ENCODE measurements around the gene TRMT10B. TPM values are rescaled to one million over a fixed set of nuclear protein-coding genes. Genes with fewer than 3 reads are reported as not detected.
A peak's percentile ranks its signal among the peaks of the same experiment; 100 is the strongest.

The TRMT10B gene
- total RNA-seq, 1 experiment from 2014 or later: 6.1 TPM

DNA sequence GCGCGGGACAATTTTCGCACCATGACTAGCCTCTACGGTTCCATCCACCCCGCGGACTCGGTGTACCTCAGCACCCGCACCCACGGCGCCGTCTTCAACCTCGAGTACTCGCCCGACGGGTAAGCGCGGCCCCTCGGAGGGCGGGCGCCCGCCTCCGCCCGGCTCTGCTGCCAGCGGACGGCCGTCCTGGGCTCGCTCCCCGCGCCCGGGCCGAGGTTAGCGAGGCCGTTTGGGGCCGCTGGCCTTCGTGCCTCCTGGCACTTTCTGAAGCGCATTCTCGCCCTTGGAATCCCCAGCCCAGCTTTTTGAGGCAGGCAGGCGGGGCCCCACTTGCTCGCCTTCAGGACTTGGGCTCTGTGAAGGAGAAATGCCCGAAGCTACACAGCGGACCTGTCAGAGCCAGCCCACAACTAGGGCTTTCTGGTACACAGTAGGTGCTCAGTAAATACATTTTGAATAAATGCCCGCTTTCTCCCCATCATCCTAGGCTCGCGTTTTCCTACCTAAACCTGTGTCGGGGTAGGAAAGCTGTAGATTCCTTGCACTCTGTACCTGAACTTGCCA is 47.8 kb downstream of the TRMT10B start:
- POLR2A ChIA-PET: interaction anchor here (0.6 to 1.8 kb wide), 3 partner anchors 15 to 72 kb away, joined by 3 to 9 read pairs (median 4); partner anchors contain the start of gene EXOSC3
- peak overlapping the region; percentile 60; the same call in 1 of the 2 replicates for H3K27ac Mint-ChIP-seq
- H3K27me3 Mint-ChIP-seq (ENCODE audit: low read depth): no peaks in the 10 kb centered on the region; the same call in 1 of the 2 replicates
- no peak for TF ChIP-seq RELA (CRISPR knock-in tag; IDR thresholded peaks at IDR 0.05; ENCODE audit: borderline replicate concordance)
- no peak for TF ChIP-seq JAZF1 (CRISPR knock-in tag; IDR thresholded peaks at IDR 0.05)
- TF ChIP-seq ZNF671 (CRISPR knock-in tag; IDR thresholded peaks at IDR 0.05): no peak
- TF ChIP-seq ELF4 (CRISPR knock-in tag; IDR thresholded peaks at IDR 0.05; ENCODE audit: low read depth): no peak
- TF ChIP-seq, protein P1, sequence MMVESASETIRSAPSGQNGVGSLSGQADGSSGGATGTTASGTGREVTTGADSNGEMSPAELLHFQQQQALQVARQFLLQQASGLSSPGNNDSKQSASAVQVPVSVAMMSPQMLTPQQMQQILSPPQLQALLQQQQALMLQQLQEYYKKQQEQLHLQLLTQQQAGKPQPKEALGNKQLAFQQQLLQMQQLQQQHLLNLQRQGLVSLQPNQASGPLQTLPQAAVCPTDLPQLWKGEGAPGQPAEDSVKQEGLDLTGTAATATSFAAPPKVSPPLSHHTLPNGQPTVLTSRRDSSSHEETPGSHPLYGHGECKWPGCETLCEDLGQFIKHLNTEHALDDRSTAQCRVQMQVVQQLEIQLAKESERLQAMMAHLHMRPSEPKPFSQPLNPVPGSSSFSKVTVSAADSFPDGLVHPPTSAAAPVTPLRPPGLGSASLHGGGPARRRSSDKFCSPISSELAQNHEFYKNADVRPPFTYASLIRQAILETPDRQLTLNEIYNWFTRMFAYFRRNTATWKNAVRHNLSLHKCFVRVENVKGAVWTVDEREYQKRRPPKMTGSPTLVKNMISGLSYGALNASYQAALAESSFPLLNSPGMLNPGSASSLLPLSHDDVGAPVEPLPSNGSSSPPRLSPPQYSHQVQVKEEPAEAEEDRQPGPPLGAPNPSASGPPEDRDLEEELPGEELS (CRISPR knock-in tag; IDR thresholded peaks at IDR 0.05): no peak
- no peak for TF ChIP-seq OVOL2 (CRISPR knock-in tag; IDR thresholded peaks at IDR 0.05; ENCODE audit: borderline replicate concordance)
- TF ChIP-seq, protein P2, sequence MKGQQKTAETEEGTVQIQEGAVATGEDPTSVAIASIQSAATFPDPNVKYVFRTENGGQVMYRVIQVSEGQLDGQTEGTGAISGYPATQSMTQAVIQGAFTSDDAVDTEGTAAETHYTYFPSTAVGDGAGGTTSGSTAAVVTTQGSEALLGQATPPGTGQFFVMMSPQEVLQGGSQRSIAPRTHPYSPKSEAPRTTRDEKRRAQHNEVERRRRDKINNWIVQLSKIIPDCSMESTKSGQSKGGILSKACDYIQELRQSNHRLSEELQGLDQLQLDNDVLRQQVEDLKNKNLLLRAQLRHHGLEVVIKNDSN (CRISPR knock-in tag; IDR thresholded peaks at IDR 0.05): no peak
- no peak; the same call in 1 of the 2 replicates for TF ChIP-seq KAT7 (CRISPR knock-in tag; IDR thresholded peaks at IDR 0.05; ENCODE audit: borderline replicate concordance)
- TF ChIP-seq, protein P3, sequence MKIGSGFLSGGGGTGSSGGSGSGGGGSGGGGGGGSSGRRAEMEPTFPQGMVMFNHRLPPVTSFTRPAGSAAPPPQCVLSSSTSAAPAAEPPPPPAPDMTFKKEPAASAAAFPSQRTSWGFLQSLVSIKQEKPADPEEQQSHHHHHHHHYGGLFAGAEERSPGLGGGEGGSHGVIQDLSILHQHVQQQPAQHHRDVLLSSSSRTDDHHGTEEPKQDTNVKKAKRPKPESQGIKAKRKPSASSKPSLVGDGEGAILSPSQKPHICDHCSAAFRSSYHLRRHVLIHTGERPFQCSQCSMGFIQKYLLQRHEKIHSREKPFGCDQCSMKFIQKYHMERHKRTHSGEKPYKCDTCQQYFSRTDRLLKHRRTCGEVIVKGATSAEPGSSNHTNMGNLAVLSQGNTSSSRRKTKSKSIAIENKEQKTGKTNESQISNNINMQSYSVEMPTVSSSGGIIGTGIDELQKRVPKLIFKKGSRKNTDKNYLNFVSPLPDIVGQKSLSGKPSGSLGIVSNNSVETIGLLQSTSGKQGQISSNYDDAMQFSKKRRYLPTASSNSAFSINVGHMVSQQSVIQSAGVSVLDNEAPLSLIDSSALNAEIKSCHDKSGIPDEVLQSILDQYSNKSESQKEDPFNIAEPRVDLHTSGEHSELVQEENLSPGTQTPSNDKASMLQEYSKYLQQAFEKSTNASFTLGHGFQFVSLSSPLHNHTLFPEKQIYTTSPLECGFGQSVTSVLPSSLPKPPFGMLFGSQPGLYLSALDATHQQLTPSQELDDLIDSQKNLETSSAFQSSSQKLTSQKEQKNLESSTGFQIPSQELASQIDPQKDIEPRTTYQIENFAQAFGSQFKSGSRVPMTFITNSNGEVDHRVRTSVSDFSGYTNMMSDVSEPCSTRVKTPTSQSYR (CRISPR knock-in tag; IDR thresholded peaks at IDR 0.05): no peak
- TF ChIP-seq ZSCAN18 (CRISPR knock-in tag; IDR thresholded peaks at IDR 0.05): no peak
- no peak for TF ChIP-seq NR1H2 (CRISPR knock-in tag; IDR thresholded peaks at IDR 0.05)
- TF ChIP-seq GABPB1 (CRISPR knock-in tag; IDR thresholded peaks at IDR 0.05): no peak
- TF ChIP-seq RORB (CRISPR knock-in tag; IDR thresholded peaks at IDR 0.05): no peak
- TF ChIP-seq TEAD1 (CRISPR knock-in tag; IDR thresholded peaks at IDR 0.05): no peak
- DNase-seq (ENCODE audit: low spot score) (peak; percentile 32), ATAC-seq (peak; percentile 13)
- H3K4me1 Mint-ChIP-seq: peaks cover 20% of the 10 kb centered on the region
- H3K4me3 Mint-ChIP-seq: peak overlapping the region; percentile 95
- no peaks in the 10 kb centered on the region for H3K9me3 Mint-ChIP-seq
- CTCF ChIA-PET: interaction anchor here (0.8 to 1.9 kb wide), 4 partner anchors 16 to 320 kb away, joined by 4 to 8 read pairs (median 6); partner anchors contain the start of genes EXOSC3 and FBXO10
- H3K36me3 Mint-ChIP-seq: no peaks in the 10 kb centered on the region

DNA sequence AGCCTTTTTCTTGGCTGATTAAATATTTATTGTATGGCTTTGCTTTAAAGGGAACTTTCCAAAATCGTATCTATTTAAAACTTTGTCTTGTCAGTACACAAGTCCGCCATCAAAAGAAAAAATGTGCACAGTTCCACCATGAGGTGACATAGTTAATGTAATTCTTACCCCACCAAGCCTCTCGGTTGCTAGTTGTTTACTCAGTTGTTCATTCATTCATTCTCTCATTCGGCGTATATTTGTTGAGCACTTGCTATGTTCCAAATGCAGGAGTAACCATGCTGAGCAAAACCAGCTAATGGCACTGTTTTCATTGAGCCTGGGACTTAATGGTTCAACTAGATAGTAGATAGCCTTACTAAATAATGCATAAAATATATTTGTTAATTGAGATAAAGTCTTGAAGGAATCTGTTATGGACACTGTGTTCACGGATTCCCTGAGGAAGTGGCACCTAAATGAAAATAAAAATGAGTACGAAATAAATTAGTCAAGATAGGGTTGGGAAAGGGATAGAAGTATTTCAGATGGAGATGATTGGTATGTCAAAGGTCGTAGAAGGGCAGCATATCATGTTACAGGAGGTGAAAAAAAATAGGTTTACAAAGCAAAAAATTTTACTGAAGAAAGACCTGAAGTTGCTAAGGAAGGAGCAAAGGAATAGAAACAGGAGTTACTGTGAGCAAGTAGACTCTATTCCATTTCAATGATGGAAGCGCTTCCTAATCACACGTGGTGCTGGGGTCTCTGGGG is 48.5 kb downstream of the TRMT10B start:
- Mint-ChIP-seq H3K36me3 (no peaks in the 10 kb centered on the region), H3K27me3 (ENCODE audit: low read depth) (no peaks in the 10 kb centered on the region), H3K4me3 (peak overlapping the region; percentile 95), H3K27ac (no peak overlapping the region), H3K4me1 (peaks cover 20% of the 10 kb centered on the region), H3K9me3 (no peaks in the 10 kb centered on the region)
- DNase-seq (ENCODE audit: low spot score): no peak
- ChIA-PET POLR2A (no interaction called here), CTCF (interaction anchor here (1.9 kb wide), 1 partner anchor 134 kb away, joined by 4 read pairs; no protein-coding TSS in a partner anchor)
- no peak for ATAC-seq
- TF ChIP-seq CBFB (CRISPR knock-in tag; IDR thresholded peaks at IDR 0.05; ENCODE audit: low read depth): no peak
- no peak for TF ChIP-seq SP1 (CRISPR knock-in tag; conservative IDR thresholded peaks at IDR 0.05)
- TF ChIP-seq, protein P4, sequence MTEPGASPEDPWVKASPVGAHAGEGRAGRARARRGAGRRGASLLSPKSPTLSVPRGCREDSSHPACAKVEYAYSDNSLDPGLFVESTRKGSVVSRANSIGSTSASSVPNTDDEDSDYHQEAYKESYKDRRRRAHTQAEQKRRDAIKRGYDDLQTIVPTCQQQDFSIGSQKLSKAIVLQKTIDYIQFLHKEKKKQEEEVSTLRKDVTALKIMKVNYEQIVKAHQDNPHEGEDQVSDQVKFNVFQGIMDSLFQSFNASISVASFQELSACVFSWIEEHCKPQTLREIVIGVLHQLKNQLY (CRISPR knock-in tag; IDR thresholded peaks at IDR 0.05): no peak
- no peak for TF ChIP-seq ZNF121 (CRISPR knock-in tag; IDR thresholded peaks at IDR 0.05)
- TF ChIP-seq ZSCAN18 (CRISPR knock-in tag; IDR thresholded peaks at IDR 0.05): no peak
- TF ChIP-seq E2F5 (CRISPR knock-in tag; IDR thresholded peaks at IDR 0.05): no peak
- TF ChIP-seq, protein P5, sequence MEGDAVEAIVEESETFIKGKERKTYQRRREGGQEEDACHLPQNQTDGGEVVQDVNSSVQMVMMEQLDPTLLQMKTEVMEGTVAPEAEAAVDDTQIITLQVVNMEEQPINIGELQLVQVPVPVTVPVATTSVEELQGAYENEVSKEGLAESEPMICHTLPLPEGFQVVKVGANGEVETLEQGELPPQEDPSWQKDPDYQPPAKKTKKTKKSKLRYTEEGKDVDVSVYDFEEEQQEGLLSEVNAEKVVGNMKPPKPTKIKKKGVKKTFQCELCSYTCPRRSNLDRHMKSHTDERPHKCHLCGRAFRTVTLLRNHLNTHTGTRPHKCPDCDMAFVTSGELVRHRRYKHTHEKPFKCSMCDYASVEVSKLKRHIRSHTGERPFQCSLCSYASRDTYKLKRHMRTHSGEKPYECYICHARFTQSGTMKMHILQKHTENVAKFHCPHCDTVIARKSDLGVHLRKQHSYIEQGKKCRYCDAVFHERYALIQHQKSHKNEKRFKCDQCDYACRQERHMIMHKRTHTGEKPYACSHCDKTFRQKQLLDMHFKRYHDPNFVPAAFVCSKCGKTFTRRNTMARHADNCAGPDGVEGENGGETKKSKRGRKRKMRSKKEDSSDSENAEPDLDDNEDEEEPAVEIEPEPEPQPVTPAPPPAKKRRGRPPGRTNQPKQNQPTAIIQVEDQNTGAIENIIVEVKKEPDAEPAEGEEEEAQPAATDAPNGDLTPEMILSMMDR (IDR thresholded peaks at IDR 0.05): no peak

Measured in WTC11 (cell line).